ENCODE measurements around the gene SAMD11.
"Not testable (repeated sequence)": the region's sequence is repeated elsewhere in the genome, so short reads cannot be mapped to it uniquely, and the experiment has no call there.

The SAMD11 gene

DNA sequence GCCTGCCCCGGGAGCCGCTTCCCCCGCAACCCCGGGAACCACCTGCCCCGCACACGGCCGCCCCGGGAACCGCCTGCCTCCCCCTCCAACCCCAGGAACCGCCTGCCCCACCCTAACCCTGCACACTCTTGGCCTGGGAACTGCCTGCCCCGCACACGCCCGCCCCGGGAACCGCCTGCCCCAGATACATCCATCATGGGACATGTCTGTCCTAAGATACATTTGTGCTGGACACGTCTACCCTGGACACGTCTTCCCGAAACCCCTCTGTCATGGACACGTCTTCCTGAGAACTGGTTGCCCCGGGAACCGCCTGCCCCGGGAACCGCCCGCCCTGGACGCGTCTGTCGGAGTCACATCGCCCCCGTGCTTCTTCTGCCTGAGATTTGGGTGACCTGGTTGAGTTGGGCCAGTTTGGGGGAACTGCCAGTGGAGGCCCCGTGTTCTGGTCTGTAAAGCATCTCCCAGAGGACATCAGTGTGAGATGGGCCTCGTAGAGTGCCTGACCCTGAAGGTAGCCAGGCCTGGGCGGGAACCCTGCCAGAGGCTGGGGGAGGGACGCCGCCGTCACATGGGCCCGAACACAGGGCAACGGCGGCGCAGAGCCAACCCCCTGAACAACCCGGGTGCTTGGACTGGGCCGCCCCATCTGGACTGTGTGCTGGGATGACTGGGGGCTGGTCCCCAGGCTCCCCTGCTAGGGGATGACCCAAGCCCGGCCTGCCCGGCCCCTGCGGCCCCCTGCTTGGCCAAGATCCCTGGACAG, 54.5 kb downstream of the SAMD11 start:
- DNase-seq (ENCODE audit: low spot score) = no peak

DNA sequence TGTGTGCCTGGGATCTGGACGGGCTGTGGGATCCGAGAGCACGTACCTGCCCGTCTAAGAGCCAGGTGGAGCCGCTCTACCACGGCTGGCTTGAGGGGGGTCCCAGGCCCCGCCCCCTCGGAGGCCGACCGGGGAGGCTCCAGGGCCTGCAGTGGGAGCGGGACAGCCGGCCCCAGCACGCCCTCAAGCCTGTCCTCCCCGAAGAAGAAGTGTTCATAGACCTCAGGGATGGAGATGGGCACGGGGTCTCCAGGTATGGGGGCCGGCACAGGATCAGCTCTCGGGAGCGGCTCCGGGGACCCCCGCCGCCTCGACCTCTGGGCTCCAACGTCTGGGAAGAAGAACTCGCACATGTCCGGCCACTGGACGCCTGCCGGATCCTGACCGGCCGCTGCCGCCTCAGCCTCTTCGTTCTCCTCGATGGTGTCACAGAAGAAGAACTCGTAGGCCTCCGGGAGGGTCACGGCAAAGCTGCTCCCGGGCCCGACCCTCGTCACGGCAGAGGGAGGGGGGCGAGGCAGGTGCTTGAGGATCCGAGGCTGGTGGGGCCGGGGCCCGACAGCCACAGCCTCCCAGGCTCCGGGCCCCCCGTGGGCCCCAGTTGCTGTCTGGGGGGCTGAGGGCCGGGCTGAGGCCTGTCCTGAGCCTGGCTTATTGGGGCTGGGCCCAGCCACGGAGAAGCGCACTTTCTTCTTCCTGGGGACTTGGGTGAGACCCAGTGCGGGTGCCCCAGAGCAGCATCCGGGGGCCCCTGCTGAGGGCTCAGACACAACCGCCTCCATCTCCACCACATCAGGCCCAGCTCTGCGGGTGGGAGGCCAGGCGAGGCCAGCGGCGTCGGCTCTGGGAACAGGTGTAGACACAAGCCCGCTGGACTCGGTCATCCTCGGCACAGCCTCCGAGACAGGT, 55.4 kb downstream of the SAMD11 start:
- DNase-seq (ENCODE audit: low spot score) = no peak

DNA sequence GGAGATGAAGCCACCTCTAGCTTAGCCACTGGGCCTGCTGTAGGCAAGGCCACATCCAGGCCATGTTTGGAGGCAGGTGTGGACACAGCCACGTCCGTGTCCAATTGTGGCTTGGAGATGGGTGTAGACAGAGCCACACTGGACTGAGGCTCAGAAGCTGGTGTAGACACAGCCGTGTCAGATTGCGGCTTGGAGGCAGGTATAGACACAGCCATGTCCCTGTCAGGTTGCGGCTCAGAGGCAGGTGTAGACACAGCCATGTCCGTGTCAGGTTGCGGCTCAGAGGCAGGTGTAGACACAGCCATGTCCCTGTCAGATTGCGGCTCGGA, 56.0 kb downstream of the SAMD11 start:
- DNase-seq (ENCODE audit: low spot score) = no peak

DNA sequence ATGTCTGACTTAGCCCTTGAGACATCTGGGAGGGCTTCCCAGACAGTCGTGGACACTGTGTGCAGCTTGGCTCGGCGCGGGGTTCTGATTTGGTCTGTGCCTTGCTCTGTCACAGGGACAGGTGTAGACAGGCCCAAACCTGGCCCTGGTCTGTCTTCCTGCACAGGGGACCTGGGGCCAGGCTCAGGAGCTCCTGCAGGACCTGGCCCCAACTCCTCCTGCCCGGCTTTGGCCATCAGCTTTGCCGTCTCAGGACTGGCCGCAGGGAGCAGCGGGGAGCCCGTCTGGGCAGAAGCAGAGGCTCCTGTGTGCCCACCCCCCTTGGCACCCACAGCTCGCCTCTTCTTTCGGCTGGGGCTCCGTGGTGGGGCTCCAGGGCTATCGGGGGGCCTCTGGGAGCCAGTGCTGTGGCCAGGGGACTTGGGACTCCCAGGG, 56.4 kb downstream of the SAMD11 start:
- no peak for DNase-seq (ENCODE audit: low spot score)

DNA sequence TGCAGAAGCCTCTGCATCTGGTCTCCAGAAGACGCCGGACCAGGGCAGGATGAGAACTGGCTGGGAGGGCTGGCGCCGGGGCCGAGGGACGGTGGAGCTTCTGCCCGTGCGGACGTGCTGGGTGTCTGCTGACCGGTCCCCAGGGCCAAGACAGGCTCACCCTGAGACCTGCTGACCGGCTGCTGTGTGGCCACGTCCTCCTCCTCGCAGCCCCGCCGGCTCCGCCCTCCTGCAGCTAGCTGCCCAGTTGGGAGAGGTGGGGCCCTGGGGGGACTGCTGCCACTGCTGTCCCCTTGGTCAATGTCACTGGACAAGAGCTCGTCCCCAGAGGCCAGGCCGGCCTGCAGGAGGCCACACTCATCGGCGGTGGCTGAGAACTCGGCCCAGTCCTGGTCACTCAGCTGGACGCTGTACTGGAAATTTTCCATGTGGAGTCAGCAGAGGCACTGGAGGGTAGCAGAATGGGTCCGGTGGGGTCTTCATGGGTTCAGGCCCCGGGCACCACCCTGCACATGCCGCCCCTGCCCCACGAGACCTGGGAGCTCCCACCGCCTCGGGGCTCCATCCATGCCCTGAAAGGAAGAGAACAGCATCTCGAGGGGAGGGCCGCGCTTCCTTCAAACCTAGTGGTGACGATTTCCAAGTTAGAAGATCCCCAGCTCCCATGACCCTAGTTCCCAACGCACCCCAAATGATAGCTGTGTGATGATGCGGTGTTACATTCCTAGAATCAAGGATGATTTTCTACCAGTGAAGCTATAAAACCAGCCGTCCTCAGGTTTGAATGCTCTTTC, 57.1 kb downstream of the SAMD11 start:
- no peak for DNase-seq (ENCODE audit: low spot score)

DNA sequence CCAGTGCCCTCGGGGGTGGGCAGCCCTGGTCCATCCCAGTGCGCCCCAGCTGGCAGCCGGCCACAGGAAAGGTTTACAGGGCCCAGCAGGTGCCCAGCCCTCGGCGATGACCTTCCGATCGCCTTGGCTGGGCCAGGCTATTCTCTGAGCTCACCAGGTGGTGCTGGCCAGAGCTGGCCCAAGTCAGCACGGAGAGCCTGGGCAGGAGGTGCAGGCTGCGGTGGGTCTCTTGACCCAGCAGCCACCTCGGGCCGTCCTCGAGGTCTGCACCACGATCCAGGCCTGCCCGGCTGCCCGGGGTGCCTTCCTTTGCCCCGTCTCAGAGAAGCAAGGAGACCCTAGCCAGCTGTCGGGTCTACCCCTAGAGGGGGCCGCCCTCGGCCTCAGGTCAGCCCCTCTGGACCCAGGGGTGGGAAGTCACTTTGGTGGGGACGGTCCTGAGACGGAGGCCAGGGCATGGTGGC, 57.8 kb downstream of the SAMD11 start:
- DNase-seq (ENCODE audit: low spot score) = no peak

DNA sequence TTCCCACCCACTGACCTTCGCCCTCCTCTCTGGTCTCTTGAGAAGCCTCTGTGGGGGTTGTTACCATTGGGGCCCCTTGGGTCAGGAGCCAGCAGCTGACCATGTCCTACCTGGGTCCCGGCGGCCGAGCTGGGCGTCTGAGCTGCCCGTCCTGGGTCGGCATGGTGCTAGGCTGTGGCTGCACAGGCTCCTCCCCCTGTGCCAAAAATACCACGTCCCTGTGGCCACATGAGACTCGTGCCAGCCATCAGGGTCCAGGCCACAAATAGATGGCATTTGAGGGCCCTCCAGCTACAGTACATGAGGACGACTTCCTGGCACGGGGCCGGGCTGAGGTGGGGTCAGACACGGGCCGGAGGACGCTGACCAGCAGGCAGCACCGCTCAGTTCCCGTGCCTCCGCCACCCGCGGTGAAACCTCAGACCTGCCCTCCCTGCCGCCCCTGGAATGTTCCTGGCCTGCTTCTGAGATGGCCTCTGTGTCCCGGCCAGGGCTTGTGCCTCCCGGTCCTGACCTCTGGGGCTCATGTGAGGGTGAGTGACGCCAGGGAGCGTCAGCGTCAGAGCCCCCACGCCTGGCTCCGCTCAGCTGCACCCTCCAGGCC, 58.3 kb downstream of the SAMD11 start, which contains the start of gene PERM1:
Gene PERM1, minus strand, starts transcription at position 139 of the 604 bp plus-strand sequence. CDS start 1,064 bp downstream, outside the sequence.
- DNase-seq (ENCODE audit: low spot score) = no peak

DNA sequence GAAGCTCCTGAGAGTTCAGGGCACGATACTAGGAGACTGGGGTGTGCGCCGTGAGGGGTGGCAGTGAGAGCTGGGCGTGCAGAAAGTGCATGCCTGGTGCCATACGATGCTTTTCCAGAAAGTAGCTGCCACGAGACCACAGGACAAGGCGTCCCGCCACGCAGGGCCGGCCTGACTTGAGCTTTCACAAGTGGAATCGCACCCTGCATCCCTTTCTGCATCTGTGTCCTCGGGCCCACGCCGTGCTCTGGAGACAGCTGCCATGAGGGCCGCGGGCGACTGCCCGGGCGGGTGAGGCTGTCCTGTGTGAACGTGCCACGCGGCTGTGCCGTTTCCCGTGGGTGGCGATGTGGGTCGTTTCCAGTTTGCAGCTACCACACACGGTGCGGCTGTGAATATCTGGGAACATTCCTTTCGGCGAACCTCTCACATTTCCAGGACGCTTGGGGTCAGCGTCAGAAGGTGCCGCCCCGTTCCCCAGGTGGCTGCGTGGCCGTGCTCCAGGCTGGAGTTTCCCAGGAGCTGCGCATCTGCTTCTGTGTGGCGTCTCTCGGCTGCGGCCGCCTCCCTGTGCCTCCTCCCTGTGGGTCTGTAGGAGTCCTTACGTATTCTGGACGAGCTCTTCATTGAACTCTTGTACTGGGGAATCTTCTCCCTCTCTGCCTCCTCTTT, 59.2 kb downstream of the SAMD11 start:
- DNase-seq (ENCODE audit: low spot score) = no peak

DNA sequence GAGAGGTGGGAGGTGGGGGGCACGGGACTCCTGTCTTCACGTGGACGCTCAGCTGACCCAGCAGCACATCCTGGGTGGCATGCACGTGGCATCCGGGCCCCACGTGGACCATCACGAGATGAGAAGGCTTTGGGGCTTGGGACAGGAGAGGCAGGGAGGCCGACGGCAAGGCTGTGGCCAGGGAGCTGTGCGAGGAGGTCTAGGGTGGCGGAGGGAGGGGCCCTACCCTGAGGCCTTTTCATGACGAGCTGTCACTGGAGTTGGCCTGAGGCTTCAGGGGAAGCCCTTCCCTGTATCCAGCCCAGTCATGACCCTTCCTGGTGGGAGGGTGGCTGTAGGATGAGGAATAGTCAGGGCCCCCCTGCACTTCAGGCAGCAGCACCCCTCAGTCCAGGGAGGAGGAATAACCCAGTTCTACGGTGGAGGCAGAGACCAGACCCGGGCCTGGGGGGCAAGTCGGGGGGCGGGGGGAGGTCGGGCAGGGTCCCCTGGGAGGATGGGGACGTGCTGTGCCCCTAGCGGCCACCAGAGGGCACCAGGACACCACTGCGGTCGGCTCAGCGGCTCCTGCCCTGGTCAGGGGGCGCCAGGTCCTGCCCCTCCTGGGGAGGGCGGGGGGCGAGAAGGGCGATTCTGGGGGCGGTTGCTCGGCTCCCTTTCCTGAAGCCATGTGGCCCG, 60.2 kb downstream of the SAMD11 start:
- DNase-seq (ENCODE audit: low spot score) = no peak

DNA sequence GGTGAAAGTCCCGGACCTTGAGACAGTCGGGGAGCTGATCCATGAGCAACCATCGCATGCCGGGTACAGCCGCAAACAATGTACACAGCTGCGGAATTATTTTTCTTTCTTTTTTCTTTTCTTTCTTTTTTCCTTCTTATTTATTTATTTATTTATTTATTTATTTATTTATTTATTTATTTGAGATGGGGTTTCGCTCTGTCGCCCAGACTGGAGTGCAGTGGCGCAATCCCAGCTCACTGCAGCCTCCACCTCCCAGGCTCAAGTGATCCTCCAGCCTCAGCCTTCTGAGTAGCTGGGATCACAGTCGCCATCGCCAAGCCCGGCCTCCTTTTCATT, 60.7 kb downstream of the SAMD11 start:
- DNase-seq (ENCODE audit: low spot score) = no peak

DNA sequence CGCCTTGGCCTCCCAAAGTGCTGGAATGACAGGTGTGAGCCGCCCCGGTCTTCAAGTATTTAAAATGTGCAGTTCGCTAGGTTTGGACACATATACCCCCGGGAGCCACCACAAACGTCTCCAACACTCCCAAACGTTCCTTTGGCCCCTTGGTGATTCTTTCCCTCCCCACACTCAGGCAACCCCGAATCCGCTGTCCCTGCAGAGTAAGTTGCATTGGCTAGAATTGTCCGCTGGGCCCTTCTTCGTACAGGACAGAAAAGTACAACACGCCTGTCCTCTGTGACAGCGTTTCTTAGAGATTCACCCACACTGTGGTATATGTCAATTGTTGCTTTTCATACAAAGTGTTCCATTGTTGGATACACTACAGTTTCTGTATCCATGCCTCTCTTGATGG, 61.4 kb downstream of the SAMD11 start:
- DNase-seq (ENCODE audit: low spot score) = no peak

DNA sequence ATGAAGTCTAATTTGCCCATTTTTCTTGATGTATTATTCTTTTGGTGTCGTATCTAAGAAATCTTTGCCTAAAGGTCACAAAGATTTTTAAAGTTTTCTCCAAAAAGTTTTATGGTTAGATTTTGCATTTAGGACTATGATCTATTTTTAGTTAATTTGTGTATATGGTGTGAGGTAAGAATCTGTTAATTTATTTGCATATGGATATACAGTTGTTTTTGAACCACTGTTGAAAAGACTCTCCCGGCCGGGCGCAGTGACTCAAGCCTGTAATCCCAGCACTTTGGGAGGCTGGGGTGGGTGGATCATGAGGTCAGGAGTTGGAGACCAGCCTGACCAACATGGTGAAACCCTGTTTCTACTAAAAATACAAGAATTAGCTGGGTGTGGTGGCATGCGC, 64.3 kb downstream of the SAMD11 start:
- DNase-seq (ENCODE audit: low spot score) = not testable (repeated sequence)

DNA sequence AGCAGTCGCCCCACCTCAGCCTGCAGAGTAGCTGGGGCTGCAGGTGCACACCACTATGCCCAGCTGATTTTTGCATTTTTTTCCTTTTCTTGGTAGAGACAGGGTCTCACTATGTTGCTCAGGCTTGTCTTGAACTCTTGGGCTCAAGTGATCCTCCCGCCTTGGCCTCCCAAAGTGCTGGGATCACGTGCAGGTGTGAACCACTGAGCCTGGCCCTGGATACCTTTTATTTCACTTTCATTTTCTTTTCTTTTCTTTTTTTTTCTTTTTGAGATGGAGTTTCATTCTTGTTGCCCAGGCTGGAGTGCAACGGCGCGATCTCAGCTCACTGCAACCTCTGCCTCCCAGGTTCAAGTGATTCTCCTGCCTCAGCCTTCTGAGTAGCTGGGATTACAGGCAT, 67.6 kb downstream of the SAMD11 start:
- not testable (repeated sequence) for DNase-seq (ENCODE audit: low spot score)

DNA sequence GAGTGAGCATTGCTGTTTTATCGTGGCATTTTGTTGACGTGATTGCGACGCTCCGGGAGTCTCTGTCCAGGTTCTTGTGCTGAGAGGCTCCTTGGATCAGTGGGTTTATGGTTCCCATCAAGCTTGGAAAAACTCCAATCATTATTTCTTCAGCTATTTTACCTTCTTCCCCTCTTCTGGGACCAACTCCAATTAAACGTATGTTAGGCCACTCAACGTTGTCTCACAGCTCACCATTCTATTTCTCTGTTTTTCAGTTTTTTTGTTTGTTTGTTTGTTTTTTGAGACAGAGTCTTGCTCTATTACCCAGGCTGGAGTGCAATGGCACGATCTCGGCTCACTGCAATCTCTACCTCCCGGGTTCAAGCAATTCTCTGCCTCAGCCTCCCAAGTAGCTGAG, 68.2 kb downstream of the SAMD11 start:
- DNase-seq (ENCODE audit: low spot score) = no peak

DNA sequence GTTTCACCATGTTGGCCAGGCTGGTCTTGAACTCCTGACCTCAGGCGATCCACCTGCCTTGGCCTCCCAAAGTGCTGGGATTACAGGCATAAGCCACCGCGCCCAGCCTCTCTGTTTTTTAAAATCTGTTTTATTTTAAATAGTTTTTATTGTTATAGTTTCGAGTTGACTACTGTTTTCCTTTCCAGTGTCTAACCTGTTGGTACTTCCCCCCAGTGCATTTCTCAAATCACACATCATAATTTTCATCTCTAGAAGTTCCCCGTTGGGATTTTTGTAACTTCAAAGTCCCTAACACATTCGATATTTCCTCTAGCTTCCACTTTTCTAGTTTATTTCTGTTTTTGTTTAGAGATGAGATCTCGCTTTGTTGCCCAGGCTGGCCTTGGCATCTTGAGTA, 68.6 kb downstream of the SAMD11 start:
- no peak for DNase-seq (ENCODE audit: low spot score)

DNA sequence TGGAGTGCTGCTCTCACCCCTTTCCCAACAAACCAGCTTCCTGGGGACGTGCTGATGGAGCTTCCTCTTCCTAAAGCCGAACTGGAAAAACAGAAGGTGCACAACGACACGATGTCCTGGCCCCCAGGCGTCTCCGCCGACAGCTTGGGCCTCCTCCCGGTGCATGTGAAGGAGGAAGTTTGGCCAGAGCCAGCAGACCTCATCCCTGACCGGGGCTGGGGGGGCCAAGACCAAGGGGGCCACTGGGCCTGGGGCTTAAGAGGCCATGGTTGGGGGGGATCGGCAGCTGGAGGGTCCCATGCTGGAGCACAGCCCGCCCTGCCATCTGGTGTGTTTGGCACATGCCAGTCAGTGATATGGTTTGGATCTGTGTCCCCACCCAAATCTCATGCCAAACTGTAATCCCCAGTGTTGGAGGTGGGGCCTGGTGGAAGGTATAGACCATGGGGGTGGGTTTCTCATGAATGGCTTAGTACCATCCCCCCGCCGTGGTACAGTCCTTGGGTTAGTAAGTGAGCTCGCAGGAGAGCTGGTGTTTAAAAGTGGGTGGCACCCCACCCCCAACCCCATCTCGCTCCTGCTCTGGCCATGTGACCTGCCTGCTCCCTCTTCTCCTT, 69.8 kb downstream of the SAMD11 start:
- no peak for DNase-seq (ENCODE audit: low spot score)
